DLD1 (cell line): Measurements from ENCODE around the gene RBPJ.
"Not testable (repeated sequence)": the region's sequence is repeated elsewhere in the genome, so short reads cannot be mapped to it uniquely, and the experiment has no call there.

Source experiments
- in situ Hi-C: cut with HindIII; loops from 2 replicates; pipeline ENCODE4 v1.10.0; 2017; ENCODE audit warnings: low sequenced_read_pairs

Gene RBPJ

GRCh38 chr4:26300314-26301307 lies 20.2 kb upstream of the RBPJ start:
- in situ Hi-C loops: no loop called here

GRCh38 chr4:26302031-26302899 lies 18.5 kb upstream of the RBPJ start:
- in situ Hi-C loops: no loop called here

GRCh38 chr4:26303008-26303407 lies 17.8 kb upstream of the RBPJ start:
- in situ Hi-C loops: no loop called here

GRCh38 chr4:26307037-26307800 lies 13.6 kb upstream of the RBPJ start:
- in situ Hi-C loops: no loop called here

- in situ Hi-C loops: no loop called here
Measured at GRCh38 chr4:26308568-26308967, 12.2 kb upstream of the RBPJ start.

- in situ Hi-C loops: no loop called here
Measured at GRCh38 chr4:26310264-26310663, 10.6 kb upstream of the RBPJ start.

- in situ Hi-C loops: no loop called here
Measured at GRCh38 chr4:26311633-26312032, 9.2 kb upstream of the RBPJ start.

- in situ Hi-C loops: not testable (repeated sequence)
Measured at GRCh38 chr4:26315316-26315932, 5.4 kb upstream of the RBPJ start.

- in situ Hi-C loops: no loop called here
Measured at GRCh38 chr4:26317766-26318165, 3.0 kb upstream of the RBPJ start.

GRCh38 chr4:26319467-26319948 lies 1.3 kb upstream of the RBPJ start:
- in situ Hi-C loops: no loop called here

GRCh38 chr4:26319949-26320537 lies 771 bp upstream of the RBPJ start:
- in situ Hi-C loops: no loop called here

- in situ Hi-C loops: no loop called here
Measured at GRCh38 chr4:26321373-26322221, 783 bp downstream of the RBPJ start.

- in situ Hi-C loops: no loop called here
Measured at GRCh38 chr4:26322346-26322745, 1.5 kb downstream of the RBPJ start.

- in situ Hi-C loops: no loop called here
Measured at GRCh38 chr4:26323821-26324220, 3.0 kb downstream of the RBPJ start.

- in situ Hi-C loops: no loop called here
Measured at GRCh38 chr4:26325191-26325590, 4.4 kb downstream of the RBPJ start.

- in situ Hi-C loops: no loop called here
Measured at GRCh38 chr4:26326791-26327190, 6.0 kb downstream of the RBPJ start.

- in situ Hi-C loops: no loop called here
Measured at GRCh38 chr4:26330186-26330787, 9.5 kb downstream of the RBPJ start.

GRCh38 chr4:26330946-26331345 lies 10.1 kb downstream of the RBPJ start:
- in situ Hi-C loops: no loop called here
